Measurements from ENCODE around the gene OPA3. TPM values are rescaled to one million over a fixed set of nuclear protein-coding genes. Genes with fewer than 3 reads are reported as not detected.

The OPA3 gene
- total and polyA plus RNA-seq, 11 donors: 13.1 to 30.4 (median 22.3) TPM

DNA sequence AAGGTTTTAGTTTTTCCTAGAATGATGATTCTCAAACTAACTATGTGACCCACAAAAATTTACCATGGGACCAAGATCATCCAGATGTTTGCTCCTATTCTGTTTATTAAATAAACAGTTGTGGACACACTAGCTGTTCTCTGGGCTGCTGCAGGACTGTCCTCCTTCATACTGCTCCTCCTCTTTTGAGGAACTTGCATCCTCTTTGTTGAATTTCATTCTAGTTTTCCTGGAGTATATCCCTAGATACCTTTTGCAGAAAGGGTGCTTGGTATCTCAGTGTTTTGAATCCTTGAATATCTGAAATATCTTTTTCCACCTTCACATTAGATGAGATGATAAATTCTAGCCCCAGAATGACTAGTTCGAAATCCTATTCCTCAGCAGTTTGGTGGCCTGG is 53.3 kb downstream of the OPA3 start:
- 93 to 100% (median 97%) methylated on average over 1 of the region's 1 CpG for WGBS, 4 donors
- H3K36me3 ChIP-seq: peaks cover 0 to 15% (median 8%) of the 10 kb centered on the region in 9 donors
- no peak overlapping the region for H3K4me3 ChIP-seq
- H3K4me1 ChIP-seq: peaks cover 5 to 19% (median 14%) of the 10 kb centered on the region in 12 donors
- peaks cover 0 to 6% (median 0%) of the 10 kb centered on the region in 9 donors for H3K27me3 ChIP-seq
- peaks cover 0 to 7% (median 0%) of the 10 kb centered on the region in 12 donors for H3K9me3 ChIP-seq
- TF ChIP-seq, protein P1, sequence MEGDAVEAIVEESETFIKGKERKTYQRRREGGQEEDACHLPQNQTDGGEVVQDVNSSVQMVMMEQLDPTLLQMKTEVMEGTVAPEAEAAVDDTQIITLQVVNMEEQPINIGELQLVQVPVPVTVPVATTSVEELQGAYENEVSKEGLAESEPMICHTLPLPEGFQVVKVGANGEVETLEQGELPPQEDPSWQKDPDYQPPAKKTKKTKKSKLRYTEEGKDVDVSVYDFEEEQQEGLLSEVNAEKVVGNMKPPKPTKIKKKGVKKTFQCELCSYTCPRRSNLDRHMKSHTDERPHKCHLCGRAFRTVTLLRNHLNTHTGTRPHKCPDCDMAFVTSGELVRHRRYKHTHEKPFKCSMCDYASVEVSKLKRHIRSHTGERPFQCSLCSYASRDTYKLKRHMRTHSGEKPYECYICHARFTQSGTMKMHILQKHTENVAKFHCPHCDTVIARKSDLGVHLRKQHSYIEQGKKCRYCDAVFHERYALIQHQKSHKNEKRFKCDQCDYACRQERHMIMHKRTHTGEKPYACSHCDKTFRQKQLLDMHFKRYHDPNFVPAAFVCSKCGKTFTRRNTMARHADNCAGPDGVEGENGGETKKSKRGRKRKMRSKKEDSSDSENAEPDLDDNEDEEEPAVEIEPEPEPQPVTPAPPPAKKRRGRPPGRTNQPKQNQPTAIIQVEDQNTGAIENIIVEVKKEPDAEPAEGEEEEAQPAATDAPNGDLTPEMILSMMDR (IDR thresholded peaks at IDR 0.05): no peak
- no peak for TF ChIP-seq POLR2A (IDR thresholded peaks at IDR 0.05)
- ATAC-seq: no peak
- H3K27ac ChIP-seq: no peak overlapping the region
- intact Hi-C loops (cut with DNase I): no loop called here
- DNase-seq: no peak

DNA sequence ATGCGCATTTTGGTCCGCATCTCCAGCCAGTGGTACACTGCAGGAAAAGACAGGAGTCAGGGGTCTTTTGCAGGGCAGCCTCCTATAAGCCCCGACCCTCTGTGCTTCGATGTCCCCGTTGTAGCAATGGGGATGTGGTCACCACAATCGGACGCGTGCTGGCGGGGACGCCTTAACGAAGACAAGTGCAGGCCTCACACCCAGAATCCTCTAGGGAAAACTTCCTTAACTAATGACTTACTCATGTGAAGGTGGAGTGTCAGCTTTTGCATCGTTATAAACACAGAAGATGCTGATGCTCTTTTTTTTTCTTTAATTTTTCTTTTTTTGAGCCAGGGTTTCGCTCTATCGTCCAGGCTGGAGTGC is 55.2 kb downstream of the OPA3 start:
- peaks cover 0 to 6% (median 0%) of the 10 kb centered on the region in 9 donors for H3K27me3 ChIP-seq
- peaks cover 0 to 35% (median 27%) of the 10 kb centered on the region in 9 donors for H3K36me3 ChIP-seq
- TF ChIP-seq, protein P1 (IDR thresholded peaks at IDR 0.05): no peak
- TF ChIP-seq POLR2A (IDR thresholded peaks at IDR 0.05): no peak
- peaks cover 0 to 7% (median 0%) of the 10 kb centered on the region in 12 donors for H3K9me3 ChIP-seq
- ATAC-seq (no peak), DNase-seq (no peak)
- H3K4me3 ChIP-seq: peak overlapping the region in 4 of 12 donors; percentile 21 to 36 (median 29)
- whole genome bisulfite sequencing, 4 donors: 30 to 37% (median 32%) methylated on average over 12 to 14 of the region's 14 CpGs
- no peak overlapping the region for H3K27ac ChIP-seq
- peaks cover 6 to 29% (median 17%) of the 10 kb centered on the region in 12 donors for H3K4me1 ChIP-seq
- intact Hi-C loops (cut with DNase I): loop anchor here in 5 of 10 donors (5.0 to 10.0 kb wide), 4 partner anchors 33 to 113 kb away; no protein-coding TSS in a partner anchor

DNA sequence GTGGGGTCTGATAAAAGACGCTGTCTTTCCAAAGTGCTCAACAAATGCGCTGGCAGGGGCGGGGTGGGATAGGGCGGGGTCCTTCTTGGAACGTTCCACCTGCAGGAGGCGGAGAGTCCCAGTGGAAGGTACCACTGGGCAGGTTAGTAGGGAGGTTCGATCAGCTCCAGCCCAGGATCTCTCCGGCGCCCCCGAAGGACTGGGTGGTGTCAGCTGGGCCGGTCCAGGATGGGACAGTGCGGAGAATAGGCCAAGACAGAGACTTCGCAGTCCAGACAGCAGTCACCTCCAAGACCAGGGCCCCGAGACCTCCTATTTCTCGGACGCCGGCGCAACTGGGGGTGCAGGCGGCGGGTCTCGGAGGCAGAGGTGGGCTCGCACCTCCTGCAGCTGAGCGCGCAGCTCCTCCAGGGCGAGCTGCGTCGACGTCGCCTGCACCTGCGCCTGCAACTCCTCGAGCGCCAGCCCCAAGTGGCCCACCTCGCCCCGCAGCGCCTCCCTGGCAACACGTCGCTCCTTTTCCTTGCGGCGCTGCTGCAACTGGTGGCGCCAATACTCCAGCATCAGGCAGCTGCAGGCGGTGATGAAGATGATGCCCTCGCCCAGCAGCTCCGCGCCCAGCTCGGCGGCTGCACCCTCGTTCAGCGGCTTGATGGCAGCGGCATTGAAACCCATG is 55.7 kb downstream of the OPA3 start:
- TF ChIP-seq, protein P1 (IDR thresholded peaks at IDR 0.05): no peak
- no peak for TF ChIP-seq POLR2A (IDR thresholded peaks at IDR 0.05)
- Histone ChIP-seq H3K4me1 (peaks cover 6 to 33% (median 17%) of the 10 kb centered on the region in 12 donors), H3K27me3 (peaks cover 0 to 6% (median 0%) of the 10 kb centered on the region in 9 donors), H3K27ac (no peak overlapping the region), H3K4me3 (peak overlapping the region in 10 of 12 donors; percentile 9 to 36 (median 26)), H3K9me3 (peaks cover 0 to 7% (median 0%) of the 10 kb centered on the region in 12 donors), H3K36me3 (peaks cover 0 to 40% (median 32%) of the 10 kb centered on the region in 9 donors)
- ATAC-seq (peak in 3 of 4 donors; percentile 12 to 49 (median 28)), DNase-seq (peak in 2 of 5 donors; percentile 30 to 43)
- intact Hi-C loops (cut with DNase I): loop anchor here in 5 of 10 donors (5.0 to 10.0 kb wide), 4 partner anchors 33 to 113 kb away; no protein-coding TSS in a partner anchor
- WGBS, 4 donors: 8 to 17% (median 10%) methylated on average over 8 to 49 of the region's 49 CpGs

DNA sequence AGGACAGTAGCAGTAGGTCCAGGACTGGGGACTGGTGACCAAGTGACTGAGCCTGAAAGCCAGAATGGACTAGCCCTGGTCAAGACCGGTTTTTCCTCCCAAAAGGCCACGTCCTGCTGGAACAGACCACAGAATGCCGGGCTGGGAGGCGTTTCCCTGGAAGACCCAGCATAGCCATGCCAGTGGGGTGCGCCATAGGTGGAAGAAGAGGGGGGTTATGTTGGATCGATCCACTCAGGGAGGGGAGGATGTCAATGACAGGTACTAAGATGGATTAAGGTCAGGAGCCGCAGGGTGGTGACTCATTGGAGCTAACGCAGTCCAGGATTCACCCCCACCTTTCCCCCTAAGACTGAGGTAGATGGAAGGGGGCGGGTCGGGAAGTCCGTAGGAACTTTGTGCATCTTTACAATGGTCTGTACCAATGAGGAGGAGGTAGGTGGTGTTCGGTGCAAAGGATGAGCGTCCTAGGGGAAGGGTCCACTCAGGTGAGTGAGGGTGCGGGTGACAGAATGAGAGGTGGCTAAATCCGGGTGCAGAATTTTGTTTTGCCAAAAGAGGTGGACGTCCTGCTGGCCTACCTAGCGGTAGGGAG is 56.4 kb downstream of the OPA3 start:
- peak in 1 of 4 donors; percentile 1 for ATAC-seq
- peaks cover 0 to 46% (median 33%) of the 10 kb centered on the region in 9 donors for H3K36me3 ChIP-seq
- intact Hi-C loops (cut with DNase I): loop anchor here in 5 of 10 donors (5.0 to 10.0 kb wide), 4 partner anchors 34 to 114 kb away; no protein-coding TSS in a partner anchor
- TF ChIP-seq, protein P1 (IDR thresholded peaks at IDR 0.05): no peak
- TF ChIP-seq POLR2A (IDR thresholded peaks at IDR 0.05): no peak
- WGBS, 4 donors: 32 to 49% (median 42%) methylated on average over 14 to 17 of the region's 17 CpGs
- H3K27me3 ChIP-seq: peaks cover 0 to 6% (median 0%) of the 10 kb centered on the region in 9 donors
- H3K9me3 ChIP-seq: peaks cover 0 to 7% (median 0%) of the 10 kb centered on the region in 12 donors
- H3K4me3 ChIP-seq: peak overlapping the region in 1 of 12 donors; percentile 34
- DNase-seq: peak in 1 of 5 donors; percentile 27
- H3K4me1 ChIP-seq: peaks cover 6 to 34% (median 17%) of the 10 kb centered on the region in 12 donors
- peak overlapping the region in 1 of 12 donors; percentile 12 for H3K27ac ChIP-seq

Data from heart left ventricle (tissue), 16 donors.